ENCODE data around the gene PDE6C. TPM values are rescaled to one million over a fixed set of nuclear protein-coding genes. Genes with fewer than 3 reads are reported as not detected.

The PDE6C gene
- total RNA-seq, 6 experiments from 2014 or later: not detected

GRCh38 chr10:93594518-93594917, 17.8 kb upstream of the PDE6C start:
- DNase-seq (no peak), ATAC-seq (no peak)
- H3K27ac ChIP-seq: peak overlapping the region in 1 of 3 donors; percentile 27
- H3K4me1 ChIP-seq: peaks cover 0 to 17% (median 0%) of the 10 kb centered on the region in 4 donors
- H3K9me3 ChIP-seq: no peaks in the 10 kb centered on the region
- H3K4me3 ChIP-seq: no peak overlapping the region
- intact Hi-C loops (cut with DNase I): loop anchor here in 1 of 2 donors (10.0 kb wide), 1 partner anchor 80 kb away; no protein-coding TSS in a partner anchor
- 53% methylated on average over 7 of the region's 7 CpGs for WGBS (ENCODE audit: insufficient coverage, low coverage, low lambda C conversion rate, missing lambda C conversion rate)
- TF ChIP-seq POLR2A (IDR thresholded peaks at IDR 0.05): no peak
- TF ChIP-seq, protein P1, sequence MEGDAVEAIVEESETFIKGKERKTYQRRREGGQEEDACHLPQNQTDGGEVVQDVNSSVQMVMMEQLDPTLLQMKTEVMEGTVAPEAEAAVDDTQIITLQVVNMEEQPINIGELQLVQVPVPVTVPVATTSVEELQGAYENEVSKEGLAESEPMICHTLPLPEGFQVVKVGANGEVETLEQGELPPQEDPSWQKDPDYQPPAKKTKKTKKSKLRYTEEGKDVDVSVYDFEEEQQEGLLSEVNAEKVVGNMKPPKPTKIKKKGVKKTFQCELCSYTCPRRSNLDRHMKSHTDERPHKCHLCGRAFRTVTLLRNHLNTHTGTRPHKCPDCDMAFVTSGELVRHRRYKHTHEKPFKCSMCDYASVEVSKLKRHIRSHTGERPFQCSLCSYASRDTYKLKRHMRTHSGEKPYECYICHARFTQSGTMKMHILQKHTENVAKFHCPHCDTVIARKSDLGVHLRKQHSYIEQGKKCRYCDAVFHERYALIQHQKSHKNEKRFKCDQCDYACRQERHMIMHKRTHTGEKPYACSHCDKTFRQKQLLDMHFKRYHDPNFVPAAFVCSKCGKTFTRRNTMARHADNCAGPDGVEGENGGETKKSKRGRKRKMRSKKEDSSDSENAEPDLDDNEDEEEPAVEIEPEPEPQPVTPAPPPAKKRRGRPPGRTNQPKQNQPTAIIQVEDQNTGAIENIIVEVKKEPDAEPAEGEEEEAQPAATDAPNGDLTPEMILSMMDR (IDR thresholded peaks at IDR 0.05): no peak
- H3K27me3 ChIP-seq: no peaks in the 10 kb centered on the region
- H3K36me3 ChIP-seq: peaks cover 0 to 83% (median 40%) of the 10 kb centered on the region in 4 donors

DNA sequence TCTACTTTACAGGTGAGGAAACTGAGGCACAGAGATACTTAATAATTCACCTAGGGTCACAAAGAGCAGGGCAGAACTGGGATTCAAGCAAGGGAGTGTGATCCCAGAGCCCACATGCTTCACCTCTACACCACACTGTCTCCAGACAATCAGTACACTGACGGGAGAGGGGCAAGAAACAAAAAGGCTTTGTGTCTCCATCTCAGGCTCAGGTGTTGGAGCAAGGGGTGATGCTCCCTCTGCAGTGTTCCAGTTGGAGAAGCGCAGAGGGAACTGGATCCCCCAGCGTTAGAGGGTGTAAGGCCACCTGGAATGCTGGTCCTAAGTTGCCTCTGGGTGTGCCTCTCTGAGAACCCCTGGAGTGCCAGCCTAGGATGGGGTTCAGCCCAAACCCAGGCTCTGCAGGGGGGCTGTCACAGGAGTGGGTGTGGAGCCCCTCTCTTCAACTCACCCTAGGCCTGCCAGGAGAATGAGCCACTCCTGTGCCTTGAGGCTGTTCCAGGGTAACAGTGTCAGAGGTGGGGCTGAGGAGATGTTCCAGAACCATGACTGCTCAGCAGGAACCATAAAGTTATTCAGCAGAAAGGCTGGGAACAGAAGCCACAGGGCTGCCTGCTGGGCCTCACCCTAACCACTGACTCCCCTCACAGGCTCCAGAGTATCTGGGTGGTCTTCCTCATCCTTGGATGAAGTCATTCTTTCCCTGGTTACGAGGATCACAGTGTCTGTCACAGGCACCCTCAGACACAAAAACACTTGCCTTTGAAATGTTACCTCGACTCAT, 16.8 kb upstream of the PDE6C start:
- Histone ChIP-seq H3K27me3 (no peaks in the 10 kb centered on the region), H3K9me3 (no peaks in the 10 kb centered on the region), H3K27ac (peak overlapping the region in 1 of 3 donors; percentile 27), H3K36me3 (peaks cover 0 to 94% (median 44%) of the 10 kb centered on the region in 4 donors), H3K4me3 (peak overlapping the region in 1 of 3 donors; percentile 1), H3K4me1 (peaks cover 0 to 17% (median 0%) of the 10 kb centered on the region in 4 donors)
- DNase-seq (peak in 1 of 3 donors; percentile 55), ATAC-seq (peak in 3 of 4 donors; percentile 4 to 24 (median 15))
- 50% methylated on average over 3 of the region's 5 CpGs for WGBS (ENCODE audit: insufficient coverage, low coverage, low lambda C conversion rate, missing lambda C conversion rate)
- intact Hi-C loops (cut with DNase I): loop anchor here in 1 of 2 donors (10.0 kb wide), 1 partner anchor 79 kb away; no protein-coding TSS in a partner anchor
- TF ChIP-seq, protein P1 (IDR thresholded peaks at IDR 0.05): no peak
- no peak for TF ChIP-seq POLR2A (IDR thresholded peaks at IDR 0.05)

DNA sequence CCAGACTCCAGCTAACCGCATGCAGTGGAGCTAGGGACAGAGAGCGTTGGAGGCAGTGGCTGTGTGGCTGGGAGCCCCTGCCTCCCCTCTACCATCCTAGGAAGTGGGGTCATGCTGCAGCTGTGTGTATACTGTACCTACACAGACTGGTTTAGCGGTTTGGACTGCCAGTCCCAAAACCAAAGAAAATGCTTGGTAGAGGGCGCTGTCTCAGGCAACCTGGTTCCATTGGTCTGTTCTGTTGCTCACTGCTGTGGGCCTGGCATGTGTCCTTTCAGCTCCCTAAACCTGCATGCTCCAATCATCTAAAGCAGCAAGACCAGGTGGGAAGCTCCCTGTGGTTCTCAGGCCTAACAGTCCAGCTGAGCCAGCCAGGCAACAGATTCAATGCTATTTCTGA, 15.8 kb upstream of the PDE6C start:
- ATAC-seq (peak in 3 of 4 donors; percentile 0 to 2 (median 1)), DNase-seq (peak in 1 of 3 donors; percentile 54)
- Histone ChIP-seq H3K4me1 (peaks cover 0 to 13% (median 0%) of the 10 kb centered on the region in 4 donors), H3K4me3 (peak overlapping the region in 2 of 3 donors; percentile 78 to 94), H3K27me3 (no peaks in the 10 kb centered on the region), H3K27ac (peak overlapping the region in 1 of 3 donors; percentile 91), H3K36me3 (peaks cover 0 to 91% (median 43%) of the 10 kb centered on the region in 4 donors), H3K9me3 (no peaks in the 10 kb centered on the region)
- TF ChIP-seq, protein P1 (IDR thresholded peaks at IDR 0.05): peak in 2 of 4 donors; percentile 11 to 20
- peak; percentile 25 for TF ChIP-seq POLR2A (IDR thresholded peaks at IDR 0.05)
- WGBS (ENCODE audit: insufficient coverage, low coverage, low lambda C conversion rate, missing lambda C conversion rate): 63% methylated on average over 2 of the region's 4 CpGs
- intact Hi-C loops (cut with DNase I): loop anchor here in 1 of 2 donors (10.0 kb wide), 1 partner anchor 78 kb away; no protein-coding TSS in a partner anchor

- 64% methylated on average over 1 of the region's 1 CpG for WGBS (ENCODE audit: insufficient coverage, low coverage, low lambda C conversion rate, missing lambda C conversion rate)
- Histone ChIP-seq H3K9me3 (no peaks in the 10 kb centered on the region), H3K4me1 (peaks cover 0 to 7% (median 0%) of the 10 kb centered on the region in 4 donors), H3K27me3 (no peaks in the 10 kb centered on the region), H3K36me3 (peaks cover 0 to 85% (median 40%) of the 10 kb centered on the region in 4 donors), H3K27ac (peak overlapping the region in 1 of 3 donors; percentile 91), H3K4me3 (peak overlapping the region in 2 of 3 donors; percentile 78 to 94)
- no peak for TF ChIP-seq POLR2A (IDR thresholded peaks at IDR 0.05)
- TF ChIP-seq, protein P1 (IDR thresholded peaks at IDR 0.05): no peak
- DNase-seq (no peak), ATAC-seq (no peak)
- intact Hi-C loops (cut with DNase I): loop anchor here in 1 of 2 donors (10.0 kb wide), 1 partner anchor 78 kb away; no protein-coding TSS in a partner anchor
These were observed 15.2 kb upstream of the PDE6C start for GRCh38 chr10:93597075-93597599.
